ENCODE results near the gene ENG.
"Not testable (repeated sequence)": the region's sequence is repeated elsewhere in the genome, so short reads cannot be mapped to it uniquely, and the experiment has no call there.

ENG gene

DNA sequence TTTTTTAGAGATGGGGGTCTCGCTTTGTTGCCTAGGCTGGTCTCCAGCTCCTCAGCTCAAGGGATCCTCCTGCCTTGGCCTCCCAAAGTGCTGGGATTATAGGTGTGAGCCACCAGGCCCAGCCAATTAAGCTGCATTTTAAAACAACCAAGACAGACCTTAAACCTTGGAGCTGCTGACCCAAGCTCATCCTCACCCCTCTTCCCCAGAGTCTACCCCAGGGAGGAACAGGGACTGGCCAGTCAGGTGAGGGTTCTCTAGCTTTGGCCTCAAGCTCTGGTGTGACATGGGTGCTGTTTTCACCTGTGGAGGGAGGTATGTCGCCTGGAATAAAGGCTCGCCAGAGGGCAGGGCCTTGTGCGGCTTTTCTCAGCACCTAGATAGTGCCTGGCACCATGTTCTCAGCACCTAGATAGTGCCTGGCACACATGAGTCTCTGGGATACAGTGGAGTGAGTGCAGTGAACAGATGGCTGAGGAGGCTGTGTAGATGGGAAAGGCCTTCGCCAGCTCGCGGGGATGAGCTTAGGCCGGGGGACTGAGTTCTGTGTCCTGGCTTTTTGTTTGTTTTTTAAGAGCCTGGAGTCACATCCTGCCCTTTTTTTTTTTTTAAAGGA is 61.3 kb downstream of the ENG start:
- DNase-seq (ENCODE audit: low read depth in 2 of 2) = no peak

DNA sequence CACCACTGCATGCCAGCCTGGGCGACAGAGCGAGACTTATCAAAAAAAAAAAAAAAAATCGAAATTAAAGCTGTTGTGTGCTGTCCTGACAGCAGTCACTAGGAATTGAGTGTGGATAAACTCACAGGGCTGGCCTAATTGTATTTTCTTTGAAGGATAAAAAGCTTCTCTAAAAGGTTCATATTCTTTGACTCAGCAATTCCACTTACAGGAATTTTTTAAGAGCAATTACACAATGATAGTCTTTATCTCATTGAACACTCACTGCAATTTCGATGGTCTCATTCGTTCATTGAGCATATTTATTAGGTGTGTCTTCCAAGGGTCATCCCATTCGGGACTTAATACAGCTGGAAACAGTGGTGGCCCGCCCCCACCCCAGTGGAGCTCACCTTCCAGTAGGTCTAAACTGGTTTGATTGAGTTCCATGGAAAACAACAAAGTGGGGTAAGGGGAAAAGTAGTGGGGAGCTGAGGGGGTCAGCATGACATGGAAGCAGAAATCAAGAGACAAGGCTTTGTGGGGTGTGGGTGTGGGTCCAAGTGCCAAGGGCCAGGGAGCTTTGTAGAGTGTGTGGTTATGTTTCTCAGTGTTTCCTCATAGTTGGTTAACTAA is 61.9 kb downstream of the ENG start:
- no peak for DNase-seq (ENCODE audit: low read depth in 2 of 2)

GRCh38 chr9:127791085-127791484 is 63.4 kb downstream of the ENG start:
- DNase-seq (ENCODE audit: low read depth in 2 of 2) = no peak

- no peak for DNase-seq (ENCODE audit: low read depth in 2 of 2)
Observed at GRCh38 chr9:127790094-127790855, 64.2 kb downstream of the ENG start.

DNA sequence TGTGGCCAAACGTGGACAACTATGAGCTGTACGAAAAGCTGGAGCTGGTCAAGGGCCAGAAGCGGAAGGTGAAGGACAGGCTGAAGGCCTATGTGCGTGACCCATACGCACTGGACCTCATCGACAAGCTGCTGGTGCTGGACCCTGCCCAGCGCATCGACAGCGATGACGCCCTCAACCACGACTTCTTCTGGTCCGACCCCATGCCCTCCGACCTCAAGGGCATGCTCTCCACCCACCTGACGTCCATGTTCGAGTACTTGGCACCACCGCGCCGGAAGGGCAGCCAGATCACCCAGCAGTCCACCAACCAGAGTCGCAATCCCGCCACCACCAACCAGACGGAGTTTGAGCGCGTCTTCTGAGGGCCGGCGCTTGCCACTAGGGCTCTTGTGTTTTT is 65.3 kb downstream of the ENG start:
- no peak for DNase-seq (ENCODE audit: low read depth in 2 of 2)

- DNase-seq (ENCODE audit: low read depth in 2 of 2) = no peak
Observed at GRCh38 chr9:127788337-127789011, 66.0 kb downstream of the ENG start.

DNA sequence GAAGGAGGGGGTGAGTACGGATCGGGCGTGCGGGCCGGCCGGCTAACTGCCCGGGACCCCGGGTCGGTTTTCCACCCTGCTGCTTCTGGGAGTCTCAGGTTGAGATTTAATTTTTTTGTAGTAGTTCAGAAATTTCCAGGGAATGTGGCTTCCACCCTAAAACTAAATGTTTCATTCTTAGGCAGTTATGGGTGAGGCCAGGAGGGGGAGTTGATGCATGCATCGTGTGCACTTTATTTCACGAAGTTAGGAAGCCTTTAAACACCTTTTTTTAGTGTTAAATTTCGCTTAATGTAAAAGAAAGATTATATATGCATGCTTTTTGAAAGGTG is 67.7 kb downstream of the ENG start:
- no peak for DNase-seq (ENCODE audit: low read depth in 2 of 2)

DNA sequence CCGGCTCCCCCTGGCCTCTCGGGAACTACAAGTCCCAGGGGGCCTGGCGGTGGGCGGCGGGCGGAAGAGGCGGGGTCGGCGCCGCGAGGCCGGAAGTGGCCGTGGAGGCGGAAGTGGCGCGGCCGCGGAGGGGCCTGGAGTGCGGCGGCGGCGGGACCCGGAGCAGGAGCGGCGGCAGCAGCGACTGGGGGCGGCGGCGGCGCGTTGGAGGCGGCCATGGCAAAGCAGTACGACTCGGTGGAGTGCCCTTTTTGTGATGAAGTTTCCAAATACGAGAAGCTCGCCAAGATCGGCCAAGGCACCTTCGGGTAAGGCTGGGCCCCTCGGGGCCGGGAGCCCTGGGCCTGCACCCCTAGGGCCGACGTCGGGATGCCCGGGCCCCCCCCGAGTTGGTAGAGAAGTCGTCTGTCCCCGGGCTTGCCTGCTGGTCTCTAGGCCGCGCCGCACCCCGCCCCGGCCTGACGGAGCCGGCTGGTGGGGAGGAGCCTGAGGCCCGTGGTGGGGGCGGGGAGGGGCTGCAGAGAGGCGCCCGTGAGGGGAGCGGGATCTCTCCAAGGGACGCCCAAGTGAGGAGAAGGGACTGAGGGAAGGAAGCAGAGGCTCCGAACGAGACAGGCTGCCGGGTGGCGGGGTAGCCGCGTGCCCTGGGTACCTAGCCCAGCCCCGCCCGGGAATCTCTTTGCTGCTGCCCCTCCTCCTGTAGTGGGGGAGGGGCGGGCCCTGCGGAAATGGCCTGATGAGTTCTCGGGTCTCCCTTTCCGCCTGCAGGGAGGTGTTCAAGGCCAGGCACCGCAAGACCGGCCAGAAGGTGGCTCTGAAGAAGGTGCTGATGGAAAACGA is 68.3 kb downstream of the ENG start, which contains the start of gene CDK9:
CDK9 (plus strand) TSS at position 102 of the 840 bp plus-strand sequence; CDS start at position 217, 115 bp downstream.
- DNase-seq (ENCODE audit: low read depth in 2 of 2) = peak; percentile 73 to 77

- DNase-seq (ENCODE audit: low read depth in 2 of 2) = peak; percentile 48 to 51
Observed at GRCh38 chr9:127785023-127785932, 69.2 kb downstream of the ENG start.

GRCh38 chr9:127783111-127784008 is 71.1 kb downstream of the ENG start:
- DNase-seq (ENCODE audit: low read depth in 2 of 2) = no peak

- no peak for DNase-seq (ENCODE audit: low read depth in 2 of 2)
Observed at GRCh38 chr9:127781806-127782205, 72.7 kb downstream of the ENG start.

DNA sequence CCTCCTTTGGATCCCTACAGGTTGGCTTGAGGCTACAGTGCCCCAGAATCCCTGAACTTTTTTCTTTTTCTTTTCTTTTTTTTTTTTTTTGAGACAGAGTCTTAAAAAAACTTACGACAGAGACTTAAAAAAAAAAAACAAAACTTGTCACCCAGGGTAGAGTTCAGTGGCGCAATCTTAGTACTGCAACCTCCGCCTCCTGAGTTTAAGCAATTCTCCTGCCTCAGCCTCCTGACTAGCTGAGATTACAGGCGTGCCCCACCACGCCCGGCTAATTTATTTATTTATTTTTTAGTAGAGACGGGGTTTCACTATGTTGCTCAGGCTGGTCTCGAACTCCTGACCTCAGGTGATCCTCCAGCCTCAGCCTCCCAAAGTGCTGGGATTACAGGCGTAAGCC is 73.5 kb downstream of the ENG start:
- not testable (repeated sequence) for DNase-seq (ENCODE audit: low read depth in 2 of 2)

DNA sequence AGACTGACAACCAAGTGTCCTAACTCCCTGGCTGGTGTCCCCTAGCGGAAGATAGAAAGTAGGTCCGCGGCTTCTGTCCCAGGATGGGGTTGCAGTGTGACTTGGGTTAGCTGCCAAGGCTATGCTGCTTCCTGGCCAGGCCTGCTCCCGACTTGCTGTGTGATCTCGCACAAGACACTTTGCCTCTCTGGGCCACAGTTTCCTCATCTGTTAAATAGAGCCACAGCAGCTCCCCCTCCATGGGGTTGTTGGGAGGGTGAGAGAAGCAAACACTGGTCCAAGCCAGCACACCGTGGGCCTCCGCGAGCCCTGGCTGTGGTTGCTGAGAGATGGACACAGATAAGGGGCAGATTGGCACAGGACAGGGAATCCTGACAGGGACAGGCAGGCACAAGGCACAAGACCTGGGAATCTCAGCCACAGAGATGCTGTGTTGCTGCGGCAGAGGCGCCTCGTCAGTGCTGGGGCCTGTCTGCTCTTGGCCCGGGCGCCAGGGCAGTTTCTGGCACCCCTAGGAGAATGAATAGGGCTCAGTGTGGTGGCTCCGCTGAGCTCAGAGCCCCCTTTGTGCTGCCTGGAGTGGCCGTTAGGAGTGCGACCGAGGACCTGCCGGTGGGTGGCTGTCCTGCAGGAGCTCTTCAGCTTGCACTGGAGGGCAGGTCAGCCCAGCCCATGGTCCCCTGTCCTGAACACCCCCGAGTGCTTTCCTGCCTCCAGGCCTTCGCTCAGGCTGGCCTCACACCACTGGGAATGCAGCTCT is 74.2 kb downstream of the ENG start:
- no peak for DNase-seq (ENCODE audit: low read depth in 2 of 2)

GRCh38 chr9:127779136-127779981 is 75.1 kb downstream of the ENG start:
- DNase-seq (ENCODE audit: low read depth in 2 of 2) = no peak

- no peak for DNase-seq (ENCODE audit: low read depth in 2 of 2)
Observed at GRCh38 chr9:127778280-127779135, 76.0 kb downstream of the ENG start, which contains the start of gene SH2D3C. Gene SH2D3C (minus strand): TSS chr9:127778666. CDS start chr9:127778627, 39 bp downstream.

DNA sequence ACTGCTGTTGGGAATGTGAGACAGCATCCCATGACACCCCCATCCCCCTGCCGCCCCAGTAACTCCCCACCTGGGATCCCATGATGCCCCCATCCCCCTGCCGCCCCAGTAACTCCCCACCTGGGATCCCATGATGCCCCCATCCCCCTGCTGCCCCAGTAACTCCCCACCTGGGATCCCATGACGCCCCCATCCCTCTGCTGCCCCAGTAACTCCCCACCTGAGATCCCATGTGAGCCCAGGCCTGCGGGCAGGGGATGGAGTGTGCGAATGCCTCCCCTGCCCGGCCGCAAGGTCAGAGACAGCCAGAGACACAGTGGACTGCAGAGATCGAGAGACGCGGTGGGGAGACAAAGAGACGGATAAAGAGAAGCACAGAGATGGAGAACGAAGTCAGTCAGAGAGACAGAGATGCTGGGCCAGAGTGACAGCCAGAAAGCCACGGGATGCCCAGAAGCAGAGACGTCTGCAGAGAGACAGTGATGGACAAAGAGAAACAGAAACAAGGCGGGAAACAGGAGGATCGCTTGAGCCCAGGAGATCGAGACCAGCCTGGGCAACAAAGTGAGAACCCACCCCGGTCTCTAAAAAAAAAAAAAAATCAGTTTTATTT is 77.0 kb downstream of the ENG start:
- DNase-seq (ENCODE audit: low read depth in 2 of 2) = no peak
